K562 (cell line): Measurements from ENCODE around the gene SIRPG. TPM values are rescaled to one million over a fixed set of nuclear protein-coding genes. Genes with fewer than 3 reads are reported as not detected.
A peak's percentile ranks its signal among the peaks of the same experiment; 100 is the strongest.

Experiments
- ATAC-seq: fragments of 200-7000 bp; cut with Tn5 transposase; 3 replicates; pipeline ENCODE4 v1.9.1; 2020; ENCODE audit warnings: moderate library complexity
- BruUV-seq: library from RNA; stranded (reverse); fragments of 400-500 nt; replicated peaks from 2 replicates; lab custom pipeline; 2021; lab: Mats Ljungman, UMichigan
- CTCF ChIA-PET: fragments of 300-600 bp; formaldehyde crosslinking; extraction: SDS; loops from one replicate; lab custom pipeline; 2021; ENCODE audit warnings: low intra/inter-chr PET ratio; lab: Yijun Ruan, JAX
- POLR2A ChIA-PET: fragments of 300-600, 350-650 bp; sonication (Branson Sonifier 250); formaldehyde crosslinking; extraction: SDS; loops from one replicate; lab custom pipeline; 2021; ENCODE audit warnings: antibody characterized with exemption, inconsistent platforms; lab: Yijun Ruan, JAX
- DNase-seq, 4 experiments: peaks; one replicate each; pipeline versions ENCODE4 v3.0.0 to v3.0.0-alpha.2; 2011 to 2018; ENCODE audit warnings: low spot score in 3 of 4, mixed read lengths in 3 of 4; ENCODE audit errors: extremely low read depth in 1 of 4
- FAIRE-seq: peaks from 2 replicates; lab custom pipeline; 2011; peaks lifted over from hg19 to GRCh38; lab: Jason Lieb, UNC
- H2AFZ ChIP-seq: 2 replicates; pipeline ENCODE4 v1.6.0; 2011; ENCODE audit warnings: low read depth, low read length, control low read depth, inconsistent platforms
- H3K27ac ChIP-seq: fragments of 200-600 bp; 3 replicates; pipeline ENCODE4 v1.8.0; 2011; ENCODE audit warnings: low read depth, mild to moderate bottlenecking, control low read depth, inconsistent platforms, low read length, moderate library complexity, mixed read lengths; ENCODE audit errors: extremely low read depth
- H3K27me3 ChIP-seq, 2 experiments: fragments of 300-600 bp in 1 of 2; 2 replicates in 1 of 2; 3 replicates in 1 of 2; pipeline versions ENCODE4 v1.6.0 to v1.8.0; 2011; ENCODE audit warnings: inconsistent platforms in 2 of 2, low read length in 2 of 2, mild to moderate bottlenecking in 1 of 2, mixed read lengths in 1 of 2, moderate library complexity in 1 of 2; ENCODE audit not compliant: control insufficient read depth in 2 of 2, insufficient read depth in 2 of 2
- H3K36me3 ChIP-seq: fragments of 300-600 bp; 3 replicates; pipeline ENCODE4 v1.8.0; 2011; ENCODE audit warnings: mild to moderate bottlenecking, low read length, inconsistent platforms; ENCODE audit not compliant: control insufficient read depth, insufficient read depth
- H3K4me1 ChIP-seq, 2 experiments: fragments of 200-600 bp in 1 of 2; replicated peaks in 1 of 2; 2 replicates in 1 of 2; 3 replicates in 1 of 2; pipeline versions ENCODE4 v1.5.1 to v1.8.0; 2011; ENCODE audit warnings: inconsistent platforms in 2 of 2, low read length in 2 of 2, mild to moderate bottlenecking in 1 of 2, mixed read lengths in 1 of 2, moderate library complexity in 1 of 2; ENCODE audit not compliant: control insufficient read depth in 2 of 2, insufficient read depth in 2 of 2
- H3K4me2 ChIP-seq: 2 replicates; pipeline ENCODE4 v1.6.1; 2011; ENCODE audit warnings: low read length, control low read depth, inconsistent platforms, mixed read lengths; ENCODE audit not compliant: insufficient read depth
- H3K4me3 ChIP-seq: fragments of 200-600 bp; sonication (generic), shearing (Covaris generic); 2 replicates; pipeline ENCODE4 v1.5.1; 2016; ENCODE audit warnings: control low read depth, inconsistent platforms
- H3K79me2 ChIP-seq: fragments of 200-600 bp; 3 replicates; pipeline ENCODE4 v1.8.0; 2011; ENCODE audit warnings: low read length, inconsistent platforms; ENCODE audit not compliant: control insufficient read depth, insufficient read depth
- H3K9ac ChIP-seq, 2 experiments: 2 replicates each; pipeline versions ENCODE4 v1.6.0 to v1.6.1; 2011; ENCODE audit warnings: low read depth in 2 of 2, low read length in 2 of 2, control low read depth in 1 of 2, inconsistent platforms in 1 of 2, mild to moderate bottlenecking in 1 of 2, mixed read lengths in 1 of 2; ENCODE audit not compliant: insufficient read depth in 1 of 2
- H3K9me1 ChIP-seq: one replicate; pipeline ENCODE4 v1.6.0; 2011; ENCODE audit warnings: inconsistent platforms, mild to moderate bottlenecking, low read length, moderate library complexity; ENCODE audit not compliant: control insufficient read depth, insufficient read depth
- H3K9me3 ChIP-seq: replicated peaks from 2 replicates; pipeline ENCODE4 v1.5.1; 2011; ENCODE audit warnings: low read depth, low read length, inconsistent platforms; ENCODE audit not compliant: control insufficient read depth, insufficient read depth
- H4K20me1 ChIP-seq: replicated peaks from 2 replicates; pipeline ENCODE4 v1.6.1; 2011; ENCODE audit warnings: low read length, inconsistent platforms, mixed read lengths; ENCODE audit not compliant: control insufficient read depth, insufficient read depth
- E2F3 ChIP-seq: fragments of 250-450 bp; sonication (Bioruptor Pico); IDR thresholded peaks from 2 replicates; pipeline ENCODE4 v1.4.0; 2020; ENCODE audit warnings: mild to moderate bottlenecking
- EP400 ChIP-seq: fragments of 450-650 bp; IDR thresholded peaks from 2 replicates; pipeline ENCODE4 v1.6.1; 2017; ENCODE audit warnings: antibody characterized with exemption, mild to moderate bottlenecking, moderate library complexity
- HCFC1 ChIP-seq: IDR thresholded peaks from 2 replicates; pipeline ENCODE4 v1.6.1; 2012; ENCODE audit warnings: low read depth, low read length, improper control_type of control experiment
- MBD2 ChIP-seq: sonication (generic); IDR thresholded peaks from 2 replicates; pipeline ENCODE4 v1.6.1; 2016; ENCODE audit warnings: low read depth, borderline replicate concordance
- MTA1 ChIP-seq: fragments of 450-650 bp; IDR thresholded peaks from 2 replicates; pipeline ENCODE4 v1.6.1; 2017; ENCODE audit warnings: borderline replicate concordance
- POLR2B ChIP-seq: fragments of 450-650 bp; IDR thresholded peaks from 2 replicates; pipeline ENCODE4 v1.6.1; 2018; ENCODE audit warnings: low read depth; ENCODE audit not compliant: partially characterized antibody
- TRIM24 ChIP-seq, 2 experiments: fragments of 450-650 bp; IDR thresholded peaks; 2 replicates each; pipeline ENCODE4 v1.6.1; 2016
- ZFP36 ChIP-seq: fragments of 150-350 bp; IDR thresholded peaks from 2 replicates; pipeline ENCODE4 v1.6.1; 2018; ENCODE audit warnings: low read length, low read depth; ENCODE audit not compliant: partially characterized antibody
- ZNF124 ChIP-seq: sonication (generic); formaldehyde crosslinking; IDR thresholded peaks from 2 replicates; pipeline ENCODE4 v1.8.1; 2022; ENCODE audit warnings: missing genetic modification reagents
- WGBS: fragments of 100-300 bp; shearing (Covaris generic); methylation state at CpG from one replicate; pipeline ENCODE4 v1.1.6; 2016; ENCODE audit warnings: low coverage, mixed read lengths; ENCODE audit not compliant: insufficient coverage; ENCODE audit errors: missing lambda C conversion rate; 5-methylcytosine and 5-hydroxymethylcytosine counted together
- in situ Hi-C: fragments of 300-500 bp; cut with MboI; formaldehyde crosslinking; loops from 4 replicates; pipeline ENCODE4 v1.15.0; 2018; ENCODE audit warnings: inconsistent platforms, mixed read lengths
- intact Hi-C: fragments of 100-400 bp; cut with micrococcal nuclease; formaldehyde crosslinking; loops from 2 replicates; pipeline ENCODE4 v1.14.2; 2022
- polyA plus RNA-seq, 8 experiments: library from polyadenylated mRNA; depleted of rRNA in 4 of 8; stranded (reverse) in 5 of 8; unstranded in 3 of 8; fragments of >200 nt; fragmentation: Nextera tagmentation in 2 of 8; fragmentation: Illumina TruSeq in 1 of 8; extraction: Ambion mirVana in 2 of 8; extraction: Trizol in 1 of 8; gene quantifications; 2 replicates each; pipeline versions ENCODE4 v1.2.1 to v1.2.3, GENCODE V29; 2011 to 2014; ENCODE audit warnings: inconsistent platforms in 1 of 8, missing spikeins in 1 of 8
- total RNA-seq, 7 experiments: library from RNA; depleted of rRNA in 6 of 7; stranded (reverse); fragments of >200 nt in 6 of 7; fragmentation: Illumina TruSeq in 2 of 7; extraction: Trizol in 2 of 7; gene quantifications; 2 replicates each; pipeline versions ENCODE4 v1.2.1 to v1.2.3, GENCODE V29; 2011 to 2021; ENCODE audit warnings: low replicate concordance in 1 of 7
- TF ChIP-seq, protein P1 (sequence below): fragments of 450-650 bp; formaldehyde crosslinking; IDR thresholded peaks from 2 replicates; pipeline ENCODE4 v1.4.0; 2020; ENCODE audit warnings: mild to moderate bottlenecking, moderate library complexity
- TF ChIP-seq, protein P2 (sequence below): fragments of 450-650 bp; IDR thresholded peaks from 2 replicates; pipeline ENCODE4 v1.6.1; 2018; ENCODE audit not compliant: partially characterized antibody

SIRPG gene
- total and polyA plus RNA-seq, 9 of the 15 experiments (the other 6 are each of a cell fraction or from before 2014, with no cell fraction given): not detected

DNA sequence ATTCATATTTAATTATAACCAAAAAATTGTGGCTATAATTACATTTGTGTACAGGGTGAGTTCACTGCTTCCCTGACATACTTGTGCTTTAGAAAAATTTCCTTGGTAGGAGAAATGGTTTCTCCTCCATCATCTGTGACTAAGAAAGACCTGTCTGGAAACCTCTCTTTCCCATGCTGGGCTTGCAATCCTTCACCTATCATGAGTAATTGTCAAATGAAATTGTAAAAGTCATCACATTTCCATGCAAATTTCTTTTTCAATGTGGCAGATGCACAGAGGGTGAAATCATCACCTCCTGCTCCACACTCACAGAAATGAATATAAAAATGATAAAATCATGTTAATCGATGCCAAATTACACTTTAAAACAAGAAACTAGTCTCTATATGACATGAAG lies 36.3 kb downstream of the SIRPG start:
- Histone ChIP-seq H3K4me2 (no peak overlapping the region), H3K36me3 (no peaks in the 10 kb centered on the region), H3K9ac (no peak overlapping the region), H4K20me1 (no peaks in the 10 kb centered on the region), H3K4me3 (no peak overlapping the region), H3K27me3 (peaks cover 0 to 4% of the 10 kb centered on the region in 2 experiments; a peak in 1 of 5 replicates), H3K9me1 (no peaks in the 10 kb centered on the region), H3K79me2 (no peaks in the 10 kb centered on the region), H3K4me1 (no peaks in the 10 kb centered on the region), H2AFZ (no peak overlapping the region), H3K9me3 (no peaks in the 10 kb centered on the region), H3K27ac (no peak overlapping the region)
- BruUV-seq: no TSS peak
- DNase-seq (peak in 2 of 4 experiments; percentile 0 to 1), ATAC-seq (no peak), FAIRE-seq (no peak)
- in situ Hi-C loops (loop anchor here (10.0 kb wide), 1 partner anchor 257 kb away; no protein-coding TSS in a partner anchor), intact Hi-C loops (no loop called here)
- ChIA-PET POLR2A (no interaction called here), CTCF (no interaction called here)
- no CpG with 5 or more reads among the region's 1 CpG for WGBS
- TF ChIP-seq TRIM24 (IDR thresholded peaks at IDR 0.05) (no peak), POLR2B (no peak), ZNF124 (no peak), E2F3 (CRISPR knock-in tag) (no peak), MTA1 (no peak), MBD2 (no peak), EP400 (no peak), HCFC1 (no peak), ZFP36 (no peak)
- TF ChIP-seq, protein P1, sequence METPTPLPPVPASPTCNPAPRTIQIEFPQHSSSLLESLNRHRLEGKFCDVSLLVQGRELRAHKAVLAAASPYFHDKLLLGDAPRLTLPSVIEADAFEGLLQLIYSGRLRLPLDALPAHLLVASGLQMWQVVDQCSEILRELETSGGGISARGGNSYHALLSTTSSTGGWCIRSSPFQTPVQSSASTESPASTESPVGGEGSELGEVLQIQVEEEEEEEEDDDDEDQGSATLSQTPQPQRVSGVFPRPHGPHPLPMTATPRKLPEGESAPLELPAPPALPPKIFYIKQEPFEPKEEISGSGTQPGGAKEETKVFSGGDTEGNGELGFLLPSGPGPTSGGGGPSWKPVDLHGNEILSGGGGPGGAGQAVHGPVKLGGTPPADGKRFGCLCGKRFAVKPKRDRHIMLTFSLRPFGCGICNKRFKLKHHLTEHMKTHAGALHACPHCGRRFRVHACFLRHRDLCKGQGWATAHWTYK (CRISPR knock-in tag): no peak
- TF ChIP-seq, protein P2, sequence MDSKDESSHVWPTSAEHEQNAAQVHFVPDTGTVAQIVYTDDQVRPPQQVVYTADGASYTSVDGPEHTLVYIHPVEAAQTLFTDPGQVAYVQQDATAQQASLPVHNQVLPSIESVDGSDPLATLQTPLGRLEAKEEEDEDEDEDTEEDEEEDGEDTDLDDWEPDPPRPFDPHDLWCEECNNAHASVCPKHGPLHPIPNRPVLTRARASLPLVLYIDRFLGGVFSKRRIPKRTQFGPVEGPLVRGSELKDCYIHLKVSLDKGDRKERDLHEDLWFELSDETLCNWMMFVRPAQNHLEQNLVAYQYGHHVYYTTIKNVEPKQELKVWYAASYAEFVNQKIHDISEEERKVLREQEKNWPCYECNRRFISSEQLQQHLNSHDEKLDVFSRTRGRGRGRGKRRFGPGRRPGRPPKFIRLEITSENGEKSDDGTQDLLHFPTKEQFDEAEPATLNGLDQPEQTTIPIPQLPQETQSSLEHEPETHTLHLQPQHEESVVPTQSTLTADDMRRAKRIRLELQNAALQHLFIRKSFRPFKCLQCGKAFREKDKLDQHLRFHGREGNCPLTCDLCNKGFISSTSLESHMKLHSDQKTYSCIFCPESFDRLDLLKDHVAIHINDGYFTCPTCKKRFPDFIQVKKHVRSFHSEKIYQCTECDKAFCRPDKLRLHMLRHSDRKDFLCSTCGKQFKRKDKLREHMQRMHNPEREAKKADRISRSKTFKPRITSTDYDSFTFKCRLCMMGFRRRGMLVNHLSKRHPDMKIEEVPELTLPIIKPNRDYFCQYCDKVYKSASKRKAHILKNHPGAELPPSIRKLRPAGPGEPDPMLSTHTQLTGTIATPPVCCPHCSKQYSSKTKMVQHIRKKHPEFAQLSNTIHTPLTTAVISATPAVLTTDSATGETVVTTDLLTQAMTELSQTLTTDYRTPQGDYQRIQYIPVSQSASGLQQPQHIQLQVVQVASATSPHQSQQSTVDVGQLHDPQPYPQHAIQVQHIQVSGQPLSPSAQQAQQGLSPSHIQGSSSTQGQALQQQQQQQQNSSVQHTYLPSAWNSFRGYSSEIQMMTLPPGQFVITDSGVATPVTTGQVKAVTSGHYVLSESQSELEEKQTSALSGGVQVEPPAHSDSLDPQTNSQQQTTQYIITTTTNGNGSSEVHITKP: no peak
